Hepatocyte (in vitro differentiated cells): ENCODE measurements around the gene NSMCE1.

ENCODE experiments used
- EZH2 ChIP-seq: fragments of 200-600 bp; sonication (generic); IDR thresholded peaks from 2 replicates; pipeline ENCODE4 v1.6.1; 2016; ENCODE audit warnings: antibody characterized with exemption, mild to moderate bottlenecking, borderline replicate concordance
- EZH2phosphoT487 ChIP-seq: fragments of 200-600 bp; sonication (generic); IDR thresholded peaks from one replicate; pipeline ENCODE4 v1.6.1; 2018; ENCODE audit warnings: antibody characterized with exemption, mild to moderate bottlenecking, low read depth, moderate library complexity; ENCODE audit not compliant: unreplicated experiment, severe bottlenecking
- TF ChIP-seq, protein P1 (sequence below): fragments of 200-600 bp; sonication (generic); IDR thresholded peaks from 2 replicates; pipeline ENCODE4 v1.5.1; 2016; ENCODE audit warnings: antibody characterized with exemption, mild to moderate bottlenecking; ENCODE audit not compliant: poor library complexity

DNA sequence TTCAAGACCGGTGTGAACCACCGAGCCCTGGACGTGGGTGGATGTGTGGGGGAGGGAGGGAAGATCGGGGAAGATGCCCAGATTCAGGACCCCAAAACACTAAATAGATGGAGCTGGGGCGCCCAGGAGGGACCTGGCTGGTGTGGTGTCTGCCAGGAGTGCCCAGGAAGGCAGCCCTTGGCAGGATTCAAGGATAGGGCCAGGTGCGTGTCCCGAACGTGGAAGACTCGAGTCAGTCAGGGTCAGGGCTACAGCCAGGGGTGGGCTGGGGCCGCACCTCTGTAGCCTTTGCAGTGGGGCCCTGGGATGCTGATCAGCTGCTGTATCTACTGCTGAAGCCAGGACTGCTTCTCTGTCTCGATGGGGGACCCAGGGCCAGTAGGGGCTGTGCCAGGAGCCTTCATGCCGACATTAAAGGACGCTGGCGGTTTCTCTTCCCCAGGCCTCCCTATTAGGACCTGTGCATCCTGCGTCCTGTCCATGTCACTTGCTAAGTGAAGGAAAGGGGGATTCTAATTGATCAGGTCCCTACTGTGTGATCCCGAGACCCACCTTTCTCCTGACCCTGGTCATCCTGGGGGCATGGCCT is 52.2 kb downstream of the NSMCE1 start:
- TF ChIP-seq, protein P1, sequence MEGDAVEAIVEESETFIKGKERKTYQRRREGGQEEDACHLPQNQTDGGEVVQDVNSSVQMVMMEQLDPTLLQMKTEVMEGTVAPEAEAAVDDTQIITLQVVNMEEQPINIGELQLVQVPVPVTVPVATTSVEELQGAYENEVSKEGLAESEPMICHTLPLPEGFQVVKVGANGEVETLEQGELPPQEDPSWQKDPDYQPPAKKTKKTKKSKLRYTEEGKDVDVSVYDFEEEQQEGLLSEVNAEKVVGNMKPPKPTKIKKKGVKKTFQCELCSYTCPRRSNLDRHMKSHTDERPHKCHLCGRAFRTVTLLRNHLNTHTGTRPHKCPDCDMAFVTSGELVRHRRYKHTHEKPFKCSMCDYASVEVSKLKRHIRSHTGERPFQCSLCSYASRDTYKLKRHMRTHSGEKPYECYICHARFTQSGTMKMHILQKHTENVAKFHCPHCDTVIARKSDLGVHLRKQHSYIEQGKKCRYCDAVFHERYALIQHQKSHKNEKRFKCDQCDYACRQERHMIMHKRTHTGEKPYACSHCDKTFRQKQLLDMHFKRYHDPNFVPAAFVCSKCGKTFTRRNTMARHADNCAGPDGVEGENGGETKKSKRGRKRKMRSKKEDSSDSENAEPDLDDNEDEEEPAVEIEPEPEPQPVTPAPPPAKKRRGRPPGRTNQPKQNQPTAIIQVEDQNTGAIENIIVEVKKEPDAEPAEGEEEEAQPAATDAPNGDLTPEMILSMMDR: no peak
- TF ChIP-seq EZH2 (no peak), EZH2phosphoT487 (no peak)
